ENCODE data around the gene RIOK3.
"Not testable (repeated sequence)": the region's sequence is repeated elsewhere in the genome, so short reads cannot be mapped to it uniquely, and the experiment has no call there.

Gene RIOK3

GRCh38 chr18:23452728-23453679 is at the start of gene RIOK3:
RIOK3 (plus strand) TSS chr18:23453287; CDS start chr18:23453440, 153 bp downstream.
- DNase-seq, result peak; percentile 99

GRCh38 chr18:23403310-23403709 is 49.8 kb upstream of the RIOK3 start:
- no peak for DNase-seq

GRCh38 chr18:23405636-23406035 is 47.5 kb upstream of the RIOK3 start:
- DNase-seq, result no peak

GRCh38 chr18:23406271-23406787 is 46.8 kb upstream of the RIOK3 start:
- no peak for DNase-seq

- no peak for DNase-seq
Measured at GRCh38 chr18:23412351-23412964, 40.6 kb upstream of the RIOK3 start.

- DNase-seq, result no peak
Measured at GRCh38 chr18:23415515-23415914, 37.6 kb upstream of the RIOK3 start.

- DNase-seq, result peak; percentile 70
Measured at GRCh38 chr18:23416298-23416697, 36.8 kb upstream of the RIOK3 start.

- DNase-seq, result no peak
Measured at GRCh38 chr18:23421277-23421676, 31.8 kb upstream of the RIOK3 start.

- peak; percentile 86 for DNase-seq
Measured at GRCh38 chr18:23422751-23423418, 30.2 kb upstream of the RIOK3 start.

GRCh38 chr18:23424616-23425015 is 28.5 kb upstream of the RIOK3 start:
- DNase-seq, result no peak

- no peak for DNase-seq
Measured at GRCh38 chr18:23428821-23429220, 24.3 kb upstream of the RIOK3 start.

- not testable (repeated sequence) for DNase-seq
Measured at GRCh38 chr18:23429538-23429937, 23.5 kb upstream of the RIOK3 start.

- DNase-seq, result no peak
Measured at GRCh38 chr18:23433360-23433759, 19.7 kb upstream of the RIOK3 start.

GRCh38 chr18:23437357-23438045 is 15.6 kb upstream of the RIOK3 start:
- DNase-seq, result peak; percentile 80

GRCh38 chr18:23438046-23438377 is 15.1 kb upstream of the RIOK3 start:
- no peak for DNase-seq

GRCh38 chr18:23438608-23439366 is 14.3 kb upstream of the RIOK3 start:
- DNase-seq, result no peak

- peak; percentile 21 for DNase-seq
Measured at GRCh38 chr18:23440131-23440530, 13.0 kb upstream of the RIOK3 start.

- DNase-seq, result no peak
Measured at GRCh38 chr18:23442958-23443357, 10.1 kb upstream of the RIOK3 start.

- DNase-seq, result no peak
Measured at GRCh38 chr18:23448291-23448690, 4.8 kb upstream of the RIOK3 start.

- no peak for DNase-seq
Measured at GRCh38 chr18:23450022-23450421, 3.1 kb upstream of the RIOK3 start.

- no peak for DNase-seq
Measured at GRCh38 chr18:23451011-23451410, 2.1 kb upstream of the RIOK3 start.

GRCh38 chr18:23451491-23451890 is 1.6 kb upstream of the RIOK3 start:
- DNase-seq, result no peak
